A673 (cell line): Measurements from ENCODE around the gene MPRIP.
"Not testable (repeated sequence)": the region's sequence is repeated elsewhere in the genome, so short reads cannot be mapped to it uniquely, and the experiment has no call there.

ENCODE experiments used
- EZH2 ChIP-seq: fragments of 200-600 bp; sonication (generic); IDR thresholded peaks from 2 replicates; pipeline ENCODE4 v1.6.1; 2017; ENCODE audit warnings: borderline replicate concordance, low read depth, mild to moderate bottlenecking, mixed read lengths, antibody characterized with exemption, low read length; ENCODE audit not compliant: poor library complexity, severe bottlenecking
- TF ChIP-seq, protein P1 (sequence below): fragments of 300-800, 200-600 bp; sonication (generic); conservative IDR thresholded peaks from 2 replicates; pipeline ENCODE4 v1.5.1; 2017; ENCODE audit warnings: low read depth, mild to moderate bottlenecking, antibody characterized with exemption, low read length, moderate library complexity, mixed read lengths

DNA sequence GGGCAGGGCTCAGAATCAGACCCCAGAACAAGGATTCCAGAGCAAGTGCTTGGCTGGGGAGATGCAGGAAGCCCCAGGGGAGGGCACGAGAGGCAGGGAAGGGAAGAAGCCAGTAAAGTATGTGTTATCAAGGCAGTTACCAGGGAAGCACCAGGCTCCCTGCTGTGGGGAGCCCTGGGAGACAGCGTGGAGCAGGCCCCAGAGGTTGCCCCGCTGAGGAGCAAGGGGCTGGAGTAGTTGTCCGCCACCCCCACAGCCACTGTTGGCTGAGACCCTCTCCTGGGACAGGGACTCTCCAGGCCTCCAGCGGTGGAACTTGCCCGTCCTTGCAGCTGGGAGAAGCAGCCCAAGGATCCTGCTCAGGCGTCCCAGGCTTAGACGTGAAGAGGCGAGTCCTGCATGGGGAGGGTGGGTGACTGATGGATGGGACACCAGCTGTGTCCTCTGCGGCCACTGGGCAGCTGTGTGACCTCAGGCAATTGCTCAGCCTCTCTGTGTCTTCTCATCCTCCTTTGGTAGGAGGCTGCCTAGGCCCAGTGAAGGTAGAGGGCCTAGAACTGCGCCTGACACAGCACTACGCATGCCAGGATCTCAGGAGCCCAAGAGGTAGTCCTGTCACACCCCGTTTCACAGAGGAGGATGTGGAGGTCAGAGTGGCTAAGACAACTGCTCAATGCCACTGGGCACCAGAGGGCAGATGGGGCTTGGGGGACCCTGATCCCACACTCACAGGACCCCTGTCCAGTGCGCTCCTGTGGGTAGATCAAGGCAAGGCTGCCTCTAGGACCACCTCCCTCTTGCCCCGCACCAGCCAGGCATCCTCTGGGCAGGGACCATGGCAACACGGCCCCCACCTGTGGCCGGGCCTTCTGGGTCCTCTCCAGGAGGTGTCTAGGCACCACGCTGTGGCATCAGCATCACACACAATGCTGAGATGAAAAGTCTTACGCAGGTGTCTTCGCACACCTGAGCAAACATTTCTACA is 39.2 kb upstream of the MPRIP start:
- TF ChIP-seq, protein P1, sequence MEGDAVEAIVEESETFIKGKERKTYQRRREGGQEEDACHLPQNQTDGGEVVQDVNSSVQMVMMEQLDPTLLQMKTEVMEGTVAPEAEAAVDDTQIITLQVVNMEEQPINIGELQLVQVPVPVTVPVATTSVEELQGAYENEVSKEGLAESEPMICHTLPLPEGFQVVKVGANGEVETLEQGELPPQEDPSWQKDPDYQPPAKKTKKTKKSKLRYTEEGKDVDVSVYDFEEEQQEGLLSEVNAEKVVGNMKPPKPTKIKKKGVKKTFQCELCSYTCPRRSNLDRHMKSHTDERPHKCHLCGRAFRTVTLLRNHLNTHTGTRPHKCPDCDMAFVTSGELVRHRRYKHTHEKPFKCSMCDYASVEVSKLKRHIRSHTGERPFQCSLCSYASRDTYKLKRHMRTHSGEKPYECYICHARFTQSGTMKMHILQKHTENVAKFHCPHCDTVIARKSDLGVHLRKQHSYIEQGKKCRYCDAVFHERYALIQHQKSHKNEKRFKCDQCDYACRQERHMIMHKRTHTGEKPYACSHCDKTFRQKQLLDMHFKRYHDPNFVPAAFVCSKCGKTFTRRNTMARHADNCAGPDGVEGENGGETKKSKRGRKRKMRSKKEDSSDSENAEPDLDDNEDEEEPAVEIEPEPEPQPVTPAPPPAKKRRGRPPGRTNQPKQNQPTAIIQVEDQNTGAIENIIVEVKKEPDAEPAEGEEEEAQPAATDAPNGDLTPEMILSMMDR = not testable (repeated sequence)
- not testable (repeated sequence) for TF ChIP-seq EZH2
